Sigmoid colon (tissue), 7 donors: ENCODE measurements around the gene NUP205. TPM values are rescaled to one million over a fixed set of nuclear protein-coding genes. Genes with fewer than 3 reads are reported as not detected.

Experiments
- DNase-seq: peaks from one replicate; pipeline ENCODE4 v3.0.0-alpha.2; 2019
- H3K27ac ChIP-seq, 4 donors: fragments of 200-600 bp; sonication (generic); one replicate each; pipeline ENCODE4 v1.5.1; 2016 to 2019; ENCODE audit warnings: mild to moderate bottlenecking in 1 of 4
- H3K27me3 ChIP-seq, 3 donors: fragments of 200-600 bp; sonication (generic); one replicate each; pipeline ENCODE4 v1.5.1; 2019; ENCODE audit warnings: mild to moderate bottlenecking in 1 of 3
- H3K36me3 ChIP-seq, 4 donors: fragments of 200-600 bp; sonication (generic); one replicate each; pipeline ENCODE4 v1.5.1; 2016 to 2019
- H3K4me1 ChIP-seq, 4 donors: fragments of 200-600 bp; sonication (generic); one replicate each; pipeline ENCODE4 v1.5.1; 2017 to 2019
- H3K4me3 ChIP-seq, 4 donors: fragments of 200-600 bp; sonication (generic); one replicate each; pipeline ENCODE4 v1.5.1; 2017 to 2019; ENCODE audit warnings: mild to moderate bottlenecking in 2 of 4, moderate library complexity in 1 of 4
- H3K9me3 ChIP-seq, 4 donors: fragments of 200-600 bp in 3 of 4; sonication (generic) in 3 of 4; one replicate each; pipeline versions ENCODE4 v1.5.1 to v1.6.1; 2013 to 2019
- CTCF ChIP-seq, 4 experiments: fragments of 450-650 bp in 3 of 4; fragments of 200-600 bp in 1 of 4; IDR thresholded peaks; one replicate each; pipeline ENCODE4 v1.5.1; 2016 to 2019; ENCODE audit warnings: antibody characterized with exemption in 4 of 4, mild to moderate bottlenecking in 3 of 4, moderate library complexity in 2 of 4
- EP300 ChIP-seq, 4 donors: sonication (generic); formaldehyde crosslinking; IDR thresholded peaks; one replicate each; pipeline ENCODE4 v1.6.1; 2017; ENCODE audit warnings: antibody characterized with exemption in 4 of 4
- POLR2A ChIP-seq, 2 donors: fragments of 450-650 bp; IDR thresholded peaks; one replicate each; pipeline ENCODE4 v1.6.1; 2016; ENCODE audit warnings: antibody characterized with exemption in 2 of 2, mild to moderate bottlenecking in 2 of 2, moderate library complexity in 2 of 2
- POLR2AphosphoS5 ChIP-seq, 4 donors: sonication (generic); formaldehyde crosslinking; IDR thresholded peaks; one replicate each; pipeline ENCODE4 v1.6.1; 2017; ENCODE audit warnings: antibody characterized with exemption in 4 of 4
- WGBS, 2 donors: extraction: QIAGEN DNeasy Blood & Tissue Kit; methylation state at CpG; one replicate each; pipeline ENCODE4 v1.1.7; 2013; 5-methylcytosine and 5-hydroxymethylcytosine counted together
- intact Hi-C: fragments of 100-400 bp; cut with DNase I; formaldehyde crosslinking; loops from one replicate; pipeline ENCODE4 v1.15.1; 2023
- polyA plus RNA-seq, 3 donors: library from polyadenylated mRNA; stranded (reverse); fragments of 200-250 nt; gene quantifications; one replicate each; pipeline ENCODE4 v1.2.3, GENCODE V29; 2013
- total RNA-seq, 4 donors: library from RNA; depleted of rRNA; stranded (reverse); fragments of >200 nt; gene quantifications; one replicate each; pipeline ENCODE4 v1.1.0, GENCODE V29; 2016
- donor health status: healthy with polysubstance abuse.
- donor health status: Bipolar disorder and iron deficiency.
- donor health status: healthy.

The NUP205 gene
- total and polyA plus RNA-seq, 7 donors, result 9.5 to 37.5 (median 21.9) TPM

DNA sequence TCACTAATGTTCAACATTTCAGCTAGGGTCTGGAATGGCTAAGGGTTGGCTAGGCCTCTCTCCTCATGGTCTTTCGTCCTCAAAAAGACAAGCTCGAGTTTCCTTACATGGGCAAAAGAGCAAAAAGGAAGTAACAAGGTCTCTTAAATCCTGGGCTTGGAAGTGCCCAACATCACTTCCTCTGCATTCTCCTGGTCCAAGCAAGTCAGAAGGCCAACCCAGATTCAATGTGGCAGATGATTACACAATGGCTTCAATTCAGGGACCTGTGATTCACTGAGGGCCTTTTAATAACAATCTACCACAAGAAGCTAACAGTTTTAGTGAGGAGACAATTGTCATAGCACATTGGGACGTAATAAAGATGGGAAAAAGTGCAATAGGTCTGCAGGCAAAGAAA, 4.4 kb upstream of the NUP205 start:
- no peak for DNase-seq
- Histone ChIP-seq H3K4me1 (peaks cover 0 to 7% (median under 1%) of the 10 kb centered on the region in 4 donors), H3K9me3 (no peaks in the 10 kb centered on the region), H3K36me3 (no peaks in the 10 kb centered on the region), H3K27me3 (no peaks in the 10 kb centered on the region), H3K4me3 (no peak overlapping the region), H3K27ac (no peak overlapping the region)
- intact Hi-C loops, result no loop called here
- 90 to 95% methylated on average over 3 of the region's 3 CpGs for WGBS, 2 donors
- TF ChIP-seq POLR2A (IDR thresholded peaks at IDR 0.05) (no peak), CTCF (IDR thresholded peaks at IDR 0.05) (no peak), EP300 (IDR thresholded peaks at IDR 0.05) (no peak), POLR2AphosphoS5 (IDR thresholded peaks at IDR 0.05) (no peak)

GRCh38 chr7:135558337-135558767, 635 bp downstream of the NUP205 start:
- Histone ChIP-seq H3K27me3 (no peaks in the 10 kb centered on the region), H3K27ac (peak overlapping the region; percentile 86 to 92 (median 89)), H3K36me3 (no peaks in the 10 kb centered on the region), H3K9me3 (no peaks in the 10 kb centered on the region), H3K4me1 (peaks cover 0 to 21% (median 17%) of the 10 kb centered on the region in 4 donors), H3K4me3 (peak overlapping the region; percentile 55 to 72 (median 64))
- no peak for DNase-seq
- 1% methylated on average over 16 of the region's 16 CpGs for WGBS, 2 donors
- intact Hi-C loops, result loop anchor here (1.0 kb wide), 1 partner anchor 277 kb away; no protein-coding TSS in a partner anchor
- TF ChIP-seq CTCF (IDR thresholded peaks at IDR 0.05), result peak in 3 of 4 experiments; percentile 24 to 44 (median 34)
- no peak for TF ChIP-seq EP300 (IDR thresholded peaks at IDR 0.05)
- TF ChIP-seq POLR2A (IDR thresholded peaks at IDR 0.05), result no peak

GRCh38 chr7:135558881-135559280, 1.2 kb downstream of the NUP205 start:
- Histone ChIP-seq H3K4me1 (peaks cover 0 to 21% (median 17%) of the 10 kb centered on the region in 4 donors), H3K9me3 (no peaks in the 10 kb centered on the region), H3K27me3 (no peaks in the 10 kb centered on the region), H3K27ac (peak overlapping the region; percentile 86 to 92 (median 89)), H3K4me3 (peak overlapping the region; percentile 55 to 72 (median 64)), H3K36me3 (no peaks in the 10 kb centered on the region)
- WGBS, 2 donors, result 45 to 57% methylated on average over 5 of the region's 5 CpGs
- TF ChIP-seq EP300 (IDR thresholded peaks at IDR 0.05) (no peak), CTCF (IDR thresholded peaks at IDR 0.05) (no peak), POLR2AphosphoS5 (IDR thresholded peaks at IDR 0.05) (no peak), POLR2A (IDR thresholded peaks at IDR 0.05) (no peak)
- no peak for DNase-seq
- intact Hi-C loops, result loop anchor here (1.0 kb wide), 1 partner anchor 278 kb away; no protein-coding TSS in a partner anchor

- DNase-seq, result no peak
- peaks cover 0 to 21% (median 17%) of the 10 kb centered on the region in 4 donors for H3K4me1 ChIP-seq
- no peaks in the 10 kb centered on the region for H3K27me3 ChIP-seq
- H3K9me3 ChIP-seq, result no peaks in the 10 kb centered on the region
- intact Hi-C loops, result no loop called here
- no peak overlapping the region for H3K27ac ChIP-seq
- TF ChIP-seq EP300 (IDR thresholded peaks at IDR 0.05) (no peak), CTCF (IDR thresholded peaks at IDR 0.05) (no peak), POLR2AphosphoS5 (IDR thresholded peaks at IDR 0.05) (no peak), POLR2A (IDR thresholded peaks at IDR 0.05) (no peak)
- no peaks in the 10 kb centered on the region for H3K36me3 ChIP-seq
- H3K4me3 ChIP-seq, result no peak overlapping the region
- 45 to 46% methylated on average over 1 of the region's 1 CpG for WGBS, 2 donors
Observed at GRCh38 chr7:135560631-135561030, 2.9 kb downstream of the NUP205 start.

DNA sequence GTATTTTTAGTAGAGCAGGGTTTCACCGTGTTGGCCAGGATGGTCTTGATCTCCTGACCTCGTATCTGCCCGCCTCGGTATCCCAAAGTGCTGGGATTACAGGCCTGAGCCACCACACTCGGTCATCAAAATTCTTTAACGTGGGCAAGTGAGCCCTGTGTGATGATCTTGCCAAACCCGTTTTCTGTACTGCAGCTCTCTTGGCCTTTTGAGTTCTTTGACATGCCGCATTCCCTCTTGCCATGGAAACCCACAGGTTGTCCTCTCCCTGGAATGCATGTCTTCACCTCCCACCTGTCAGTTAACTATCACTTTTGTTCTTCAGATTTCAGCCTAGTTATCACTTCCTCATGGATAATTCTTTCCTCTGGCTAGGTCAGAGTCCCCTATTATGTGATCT, 5.0 kb downstream of the NUP205 start:
- peaks cover 0 to 19% (median 15%) of the 10 kb centered on the region in 4 donors for H3K4me1 ChIP-seq
- H3K9me3 ChIP-seq, result no peaks in the 10 kb centered on the region
- no peak overlapping the region for H3K27ac ChIP-seq
- no peaks in the 10 kb centered on the region for H3K36me3 ChIP-seq
- H3K27me3 ChIP-seq, result no peaks in the 10 kb centered on the region
- TF ChIP-seq POLR2A (IDR thresholded peaks at IDR 0.05) (no peak), POLR2AphosphoS5 (IDR thresholded peaks at IDR 0.05) (no peak)
- 93 to 94% methylated on average over 8 of the region's 8 CpGs for WGBS, 2 donors
- H3K4me3 ChIP-seq, result no peak overlapping the region
- no peak for DNase-seq
- intact Hi-C loops, result no loop called here
